GM21360 (cell line): ENCODE data around the gene GAB2.

Source experiments
- ATAC-seq: cut with Tn5 transposase; IDR thresholded peaks from one replicate; pipeline ENCODE4 v1.9.1; 2021; ENCODE audit warnings: mild to moderate bottlenecking, moderate library complexity; ENCODE audit not compliant: unreplicated experiment

GAB2 gene

DNA sequence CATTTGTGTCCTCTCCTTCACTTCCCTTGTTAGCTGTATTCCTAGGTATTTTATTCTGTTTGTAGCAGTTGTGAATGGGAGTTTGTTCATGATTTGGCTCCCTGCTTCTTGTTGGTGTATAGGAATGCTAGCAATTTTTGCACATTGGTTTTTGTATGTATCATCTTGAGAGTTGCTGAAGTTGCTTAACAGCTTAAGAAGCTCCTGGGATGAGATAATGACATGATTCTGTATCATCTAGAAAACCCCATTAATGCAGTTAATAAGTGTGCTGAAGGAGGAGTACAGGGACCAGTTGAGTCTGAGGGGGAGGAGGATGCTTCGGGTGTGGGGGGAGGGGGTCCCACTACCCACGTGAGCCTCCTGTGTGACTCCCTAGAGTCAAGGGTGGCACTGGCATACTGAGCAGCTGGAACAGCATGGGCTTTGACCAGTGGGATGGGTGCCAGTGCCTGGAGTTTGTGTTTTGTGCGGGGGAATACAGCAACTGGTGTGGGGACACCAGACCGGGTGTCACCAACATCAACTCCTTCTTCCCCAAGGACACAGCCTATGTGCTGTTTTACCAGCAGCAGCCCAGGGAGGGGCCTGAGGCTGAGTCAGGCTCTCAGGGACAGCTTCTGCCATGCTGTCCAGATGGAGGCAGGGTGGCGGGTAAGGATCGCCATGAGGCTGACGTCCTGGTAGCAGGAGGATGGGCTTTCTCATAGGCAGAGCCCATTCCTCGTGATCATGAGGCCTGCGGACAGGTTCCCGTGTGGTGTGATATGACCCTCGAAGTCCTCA is 204.8 kb downstream of the GAB2 start:
- ATAC-seq = no peak

DNA sequence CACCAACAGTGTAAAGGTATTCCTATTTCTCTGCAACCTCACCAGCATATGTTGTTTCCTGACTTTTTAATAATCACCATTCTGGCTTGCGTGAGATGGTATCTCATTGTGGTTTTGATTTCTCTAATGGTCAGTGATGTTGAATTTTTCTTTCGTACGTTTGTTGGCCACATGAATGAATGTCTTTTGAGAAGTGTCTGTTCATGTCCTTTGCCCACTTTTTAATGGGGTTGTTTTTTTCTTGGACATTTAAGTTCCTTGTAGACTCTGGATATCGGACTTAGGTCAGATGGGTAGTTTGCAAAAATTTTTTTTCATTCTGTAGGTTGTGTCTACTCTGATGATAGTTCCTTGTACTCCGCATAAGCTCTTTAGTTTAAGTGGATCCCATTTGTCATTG is 206.1 kb downstream of the GAB2 start:
- ATAC-seq = no peak

GRCh38 chr11:78210000-78210608 is 207.5 kb downstream of the GAB2 start:
- no peak for ATAC-seq

- ATAC-seq = no peak
Measured at GRCh38 chr11:78209478-78209877, 208.1 kb downstream of the GAB2 start.

- no peak for ATAC-seq
Measured at GRCh38 chr11:78208257-78209165, 209.1 kb downstream of the GAB2 start.

DNA sequence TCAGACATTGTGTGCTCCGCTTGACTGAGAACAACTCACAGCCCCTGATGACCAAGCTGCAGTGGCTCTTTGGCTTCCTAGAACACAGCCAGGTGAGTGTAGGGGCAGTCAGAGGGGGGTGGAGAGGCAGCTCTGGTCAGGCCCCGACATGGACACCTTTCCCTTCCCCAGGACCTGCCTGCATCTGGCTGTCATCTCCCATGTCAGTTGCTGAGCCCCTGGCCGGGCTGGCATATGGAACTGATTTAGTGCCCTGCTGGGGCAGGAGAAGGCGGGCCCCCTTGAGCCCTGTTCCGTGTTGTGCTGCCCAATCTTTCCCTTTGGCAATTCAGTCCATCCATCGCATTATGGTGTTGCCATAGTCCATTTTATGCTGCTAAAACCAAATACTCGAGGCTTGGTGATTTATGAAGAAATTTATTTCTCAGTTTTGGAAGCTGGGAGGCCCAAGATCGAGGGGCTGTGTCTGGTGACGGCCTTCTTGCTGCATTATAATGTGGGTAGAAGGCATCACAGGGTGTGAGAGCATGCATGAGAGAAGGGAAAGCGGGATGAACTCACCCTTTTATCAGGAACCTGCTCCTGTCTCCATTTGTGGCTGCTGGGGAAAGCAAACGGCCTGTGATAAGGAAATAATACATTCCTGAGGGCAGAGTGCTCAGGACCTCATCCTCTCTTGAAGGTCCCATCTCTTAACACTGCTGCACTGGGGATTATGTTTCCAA is 209.9 kb downstream of the GAB2 start:
- no peak for ATAC-seq

- ATAC-seq = no peak
Measured at GRCh38 chr11:78205691-78206090, 211.9 kb downstream of the GAB2 start.

DNA sequence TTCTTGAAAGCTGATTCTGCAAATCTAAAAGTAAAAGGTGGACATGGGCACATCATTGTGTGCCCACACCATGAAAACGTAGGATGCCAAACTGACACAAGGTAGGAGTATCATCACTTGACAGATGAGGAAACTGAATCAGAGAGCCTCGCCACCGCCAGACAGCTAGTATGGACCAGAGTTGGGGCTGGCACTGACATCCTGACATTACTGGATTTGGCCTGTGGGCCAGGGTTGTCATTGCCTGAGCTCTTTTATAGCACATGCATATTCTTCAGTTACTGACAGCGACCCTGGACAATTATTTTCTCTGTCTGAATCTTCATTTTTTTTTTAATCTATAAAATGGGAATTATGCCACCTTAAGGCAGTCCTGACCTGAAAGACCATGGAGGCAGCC is 212.4 kb downstream of the GAB2 start:
- ATAC-seq = no peak

DNA sequence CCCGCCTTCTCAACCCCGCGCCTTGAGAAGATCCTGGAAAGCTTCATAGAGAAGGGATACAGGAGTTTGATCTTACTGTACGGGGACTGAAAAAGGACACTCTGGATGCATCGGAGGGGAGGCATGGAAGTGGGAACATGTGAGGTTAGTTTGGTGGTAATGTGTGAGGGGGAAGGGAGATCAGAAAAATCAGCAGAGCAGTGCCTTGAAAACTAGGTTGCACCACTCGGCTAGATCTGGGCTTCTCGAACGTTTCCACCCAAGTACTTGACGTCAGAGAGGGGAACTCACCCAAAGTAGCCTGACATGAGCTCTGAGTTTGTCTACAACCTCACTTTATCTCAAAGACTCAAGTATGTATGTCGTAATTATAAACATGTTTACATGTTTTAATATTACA is 214.4 kb downstream of the GAB2 start:
- ATAC-seq = no peak

DNA sequence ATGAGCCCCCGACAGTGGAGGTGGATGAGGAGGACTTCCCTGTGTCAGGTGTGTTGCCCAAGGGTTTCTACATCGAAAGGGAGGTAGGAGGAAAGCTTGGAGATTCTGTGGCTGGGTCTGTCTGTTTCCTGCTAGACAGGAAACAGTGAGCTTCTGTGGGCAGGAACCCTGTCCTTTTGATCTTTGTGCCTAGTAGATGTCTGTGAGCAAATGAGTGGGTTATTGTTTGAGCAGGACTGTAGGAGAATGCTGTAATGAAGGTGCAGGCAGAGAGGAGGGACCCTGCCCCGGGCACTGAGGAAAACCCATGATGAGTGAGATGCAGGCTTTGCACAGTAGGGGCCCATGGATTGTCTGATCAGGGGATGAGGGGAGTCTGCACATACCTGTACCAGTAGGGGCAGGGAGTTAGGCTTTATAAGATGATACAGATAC is 214.9 kb downstream of the GAB2 start:
- ATAC-seq = no peak

- ATAC-seq = no peak
Measured at GRCh38 chr11:78201096-78201818, 216.4 kb downstream of the GAB2 start.

DNA sequence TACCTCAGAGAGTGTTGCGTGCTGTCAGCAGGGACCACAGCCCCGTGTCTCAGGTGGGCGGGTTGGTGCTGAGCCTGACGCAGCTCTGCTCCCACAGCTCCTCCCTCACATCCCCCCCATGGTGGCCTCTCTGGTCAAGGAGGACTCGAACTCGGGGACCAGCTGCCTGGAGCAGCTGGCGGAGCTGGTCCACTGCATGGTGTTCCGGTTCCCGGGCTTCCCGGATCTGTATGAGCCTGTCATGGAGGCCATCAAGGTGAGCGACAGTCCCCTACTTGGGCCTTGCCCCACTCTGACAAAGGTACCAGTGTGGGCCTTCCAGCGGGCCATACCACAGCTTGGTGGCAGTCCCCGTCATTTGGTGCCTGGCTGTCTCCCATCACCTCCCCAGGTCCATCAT is 217.1 kb downstream of the GAB2 start:
- no peak for ATAC-seq

- ATAC-seq = no peak
Measured at GRCh38 chr11:78200061-78200460, 217.6 kb downstream of the GAB2 start.

- no peak for ATAC-seq
Measured at GRCh38 chr11:78199653-78200015, 218.0 kb downstream of the GAB2 start.

DNA sequence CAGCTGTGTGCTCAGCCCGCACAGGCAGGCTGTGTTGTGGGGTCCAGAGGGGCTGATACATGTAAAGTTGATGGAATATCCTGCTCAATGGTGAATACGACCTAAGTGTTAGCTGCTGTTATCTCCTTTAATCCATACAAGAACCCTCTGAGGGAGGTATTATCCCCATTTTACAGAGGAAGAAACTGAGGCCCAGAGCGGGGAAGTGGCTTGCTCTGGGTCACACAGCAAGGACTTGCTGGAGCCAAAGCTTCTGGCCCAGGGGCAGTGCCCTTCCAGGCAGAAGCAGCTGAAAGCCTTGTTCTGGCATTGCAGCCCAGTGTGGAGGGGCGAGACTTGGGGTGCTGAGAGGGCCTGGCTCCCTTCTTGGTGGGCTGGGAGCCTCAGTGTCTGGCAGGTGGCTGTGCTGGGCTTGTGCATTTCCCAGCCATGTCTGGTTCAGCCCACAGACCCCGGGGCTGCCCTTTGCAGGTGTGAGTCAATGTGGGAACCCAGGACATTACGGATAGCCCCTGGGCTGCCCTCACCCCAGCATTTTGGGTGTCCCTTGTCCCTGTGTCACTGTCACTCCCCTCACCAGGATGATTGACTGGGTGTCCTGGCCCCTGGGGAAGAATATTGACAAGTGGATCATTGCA is 218.5 kb downstream of the GAB2 start:
- ATAC-seq = no peak

GRCh38 chr11:78197816-78198215 is 219.8 kb downstream of the GAB2 start:
- no peak for ATAC-seq

DNA sequence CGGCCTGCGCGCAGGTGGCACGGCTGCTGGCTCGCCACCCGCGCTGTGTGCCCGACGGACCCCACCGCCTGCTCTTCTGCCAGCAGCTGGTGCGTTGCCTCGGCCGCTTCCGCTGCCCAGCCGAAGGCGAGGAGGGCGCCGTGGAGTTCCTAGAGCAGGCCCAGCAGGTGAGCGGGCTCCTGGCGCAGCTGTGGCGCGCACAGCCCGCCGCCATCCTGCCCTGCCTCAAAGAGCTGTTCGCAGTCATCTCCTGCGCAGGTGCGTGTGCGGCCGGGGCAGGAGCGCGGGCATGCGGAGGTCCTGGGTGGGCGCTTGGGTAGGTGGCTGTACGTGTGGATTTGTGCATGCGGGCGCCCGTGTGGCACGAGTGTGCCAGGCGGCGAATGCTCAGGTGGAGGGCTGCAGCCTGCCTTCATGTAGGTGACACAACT is 220.9 kb downstream of the GAB2 start:
- ATAC-seq = no peak

GRCh38 chr11:78195917-78196560 is 221.6 kb downstream of the GAB2 start:
- no peak for ATAC-seq

DNA sequence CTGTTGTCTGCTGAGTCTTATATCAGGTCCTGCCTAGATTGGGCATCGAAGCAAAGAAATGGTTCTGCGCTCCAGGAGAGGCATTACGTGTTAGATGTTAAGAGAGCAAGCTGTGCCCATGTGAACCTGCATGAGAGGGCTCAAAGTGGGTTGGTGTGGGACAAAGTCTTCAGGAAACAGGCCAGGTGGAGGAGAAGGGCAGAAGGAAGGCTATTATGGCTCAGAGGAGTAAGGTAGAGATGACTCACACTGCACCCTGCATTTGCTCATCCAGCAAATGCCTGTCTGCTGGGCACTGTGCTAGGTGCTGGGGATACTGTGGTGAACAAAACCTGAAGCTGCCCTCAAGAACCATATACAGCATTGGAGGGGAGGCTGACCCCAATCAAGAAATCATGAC is 223.1 kb downstream of the GAB2 start:
- ATAC-seq = no peak
